ENCODE results near the gene NCAM1.

GRCh38 chr11:113260541-113260940 is 299.3 kb downstream of the NCAM1 start:
- no peak for TF ChIP-seq CTCF (IDR thresholded peaks at IDR 0.05)
- no peak for TF ChIP-seq EP300 (IDR thresholded peaks at IDR 0.05)
- no peak for TF ChIP-seq POLR2A (IDR thresholded peaks at IDR 0.05)
- TF ChIP-seq POLR2AphosphoS5 (IDR thresholded peaks at IDR 0.05), result no peak
